OCI-LY1 (cell line): ENCODE results near the gene GOLGA2.
"Not testable (repeated sequence)": the region's sequence is repeated elsewhere in the genome, so short reads cannot be mapped to it uniquely, and the experiment has no call there.

Experiments
- CTCF ChIP-seq: fragments of 200-600 bp; sonication (generic), shearing (Covaris generic); IDR thresholded peaks from 2 replicates; pipeline ENCODE4 v1.5.1; 2017; ENCODE audit warnings: mild to moderate bottlenecking, antibody characterized with exemption, low read length, moderate library complexity, mixed read lengths
- EZH2 ChIP-seq: fragments of 200-600 bp; sonication (generic), shearing (Covaris generic); IDR thresholded peaks from 2 replicates; pipeline ENCODE4 v1.8.0; 2017; ENCODE audit warnings: borderline replicate concordance, mixed run types, mild to moderate bottlenecking, antibody characterized with exemption, low read length, moderate library complexity, mixed read lengths

GRCh38 chr9:128279088-128280073 lies 3.6 kb upstream of the GOLGA2 start:
- TF ChIP-seq CTCF, EZH2: not testable (repeated sequence)
